Measurements from ENCODE around the gene NRAS.

NRAS gene

DNA sequence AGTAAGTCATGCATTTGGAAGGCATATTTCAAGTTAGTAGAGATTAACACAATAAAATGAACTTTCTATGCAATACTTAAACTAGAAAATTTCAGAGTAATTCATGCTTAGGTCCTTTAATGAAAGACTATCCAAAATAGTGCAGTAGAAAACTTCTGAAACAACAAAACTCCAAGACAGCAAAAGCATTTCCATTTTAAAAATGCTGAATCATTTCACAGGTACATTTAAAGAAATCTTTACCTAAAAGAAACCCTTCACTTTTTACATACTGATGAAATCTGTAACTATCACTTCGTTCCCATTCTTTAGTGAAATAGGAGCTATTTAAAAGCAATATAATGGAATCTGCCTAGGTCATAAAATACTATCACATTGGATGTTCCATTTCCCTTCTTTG is 23.8 kb upstream of the NRAS start:
- H3K4me3 ChIP-seq = no peak overlapping the region
- no peak overlapping the region for H3K9ac ChIP-seq
- peaks cover 89 to 100% (median 100%) of the 10 kb centered on the region in 11 experiments for H4K20me1 ChIP-seq
- peaks cover 0 to 9% (median 0%) of the 10 kb centered on the region in 10 experiments; a peak in 8 of 20 replicates for H3K4me1 ChIP-seq
- no peak for TF ChIP-seq Cebpa-rat (IDR thresholded peaks at IDR 0.05)
- peaks cover 93 to 100% (median 99%) of the 10 kb centered on the region in 11 experiments for H3K36me3 ChIP-seq
- H3K27me3 ChIP-seq = no peaks in the 10 kb centered on the region
- no peak overlapping the region for H3K27ac ChIP-seq
- H3K9me3 ChIP-seq (replicated peaks in 1 of 11) = no peaks in the 10 kb centered on the region
- no peak overlapping the region for H3K4me2 ChIP-seq

- Histone ChIP-seq H3K27ac (no peak overlapping the region), H3K36me3 (peaks cover 98 to 100% (median 100%) of the 10 kb centered on the region in 11 experiments), H3K4me2 (no peak overlapping the region), H3K4me1 (no peaks in the 10 kb centered on the region), H3K4me3 (no peak overlapping the region), H3K9me3 (replicated peaks in 1 of 11) (no peaks in the 10 kb centered on the region), H4K20me1 (peaks cover 68 to 100% (median 81%) of the 10 kb centered on the region in 11 experiments), H3K9ac (no peak overlapping the region), H3K27me3 (no peaks in the 10 kb centered on the region)
- TF ChIP-seq Cebpa-rat (IDR thresholded peaks at IDR 0.05) = no peak
Measured at GRCh38 chr1:114737314-114737849, 20.8 kb upstream of the NRAS start.

- Histone ChIP-seq H3K27ac (no peak overlapping the region), H3K9me3 (replicated peaks in 1 of 11) (no peaks in the 10 kb centered on the region), H4K20me1 (peaks cover 55 to 98% (median 75%) of the 10 kb centered on the region in 11 experiments; a peak in 21 of 22 replicates), H3K4me3 (no peak overlapping the region), H3K4me1 (no peaks in the 10 kb centered on the region), H3K9ac (no peak overlapping the region), H3K36me3 (peaks cover 99 to 100% (median 100%) of the 10 kb centered on the region in 11 experiments), H3K27me3 (no peaks in the 10 kb centered on the region), H3K4me2 (no peak overlapping the region)
- TF ChIP-seq Cebpa-rat (IDR thresholded peaks at IDR 0.05) = no peak
Measured at GRCh38 chr1:114735479-114735878, 18.9 kb upstream of the NRAS start.

DNA sequence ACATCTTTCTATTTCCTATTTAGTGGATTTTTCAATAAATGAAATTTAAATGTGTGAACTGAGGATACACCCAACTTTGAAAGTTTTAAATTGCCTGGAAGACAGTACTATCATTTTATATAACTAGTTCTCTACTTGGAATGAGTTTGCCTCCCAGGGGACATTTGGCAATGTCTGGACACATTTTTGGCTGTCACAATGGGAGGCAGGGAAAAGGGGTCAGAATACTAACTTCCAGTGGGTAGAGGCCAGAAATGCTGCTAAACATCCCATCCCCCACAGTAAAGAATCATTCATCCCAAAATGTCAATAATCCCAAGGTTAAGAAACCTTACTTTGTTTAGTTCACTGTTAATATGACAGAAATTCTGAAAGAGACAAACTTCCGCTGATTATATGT is 13.2 kb upstream of the NRAS start:
- Histone ChIP-seq H3K4me2 (no peak overlapping the region), H4K20me1 (peaks cover 31 to 91% (median 62%) of the 10 kb centered on the region in 11 experiments; a peak in 21 of 22 replicates), H3K9ac (no peak overlapping the region), H3K27me3 (no peaks in the 10 kb centered on the region), H3K27ac (no peak overlapping the region), H3K4me3 (no peak overlapping the region), H3K4me1 (no peaks in the 10 kb centered on the region), H3K9me3 (replicated peaks in 1 of 11) (no peaks in the 10 kb centered on the region), H3K36me3 (peaks cover 99 to 100% (median 100%) of the 10 kb centered on the region in 11 experiments)
- no peak for TF ChIP-seq Cebpa-rat (IDR thresholded peaks at IDR 0.05)

DNA sequence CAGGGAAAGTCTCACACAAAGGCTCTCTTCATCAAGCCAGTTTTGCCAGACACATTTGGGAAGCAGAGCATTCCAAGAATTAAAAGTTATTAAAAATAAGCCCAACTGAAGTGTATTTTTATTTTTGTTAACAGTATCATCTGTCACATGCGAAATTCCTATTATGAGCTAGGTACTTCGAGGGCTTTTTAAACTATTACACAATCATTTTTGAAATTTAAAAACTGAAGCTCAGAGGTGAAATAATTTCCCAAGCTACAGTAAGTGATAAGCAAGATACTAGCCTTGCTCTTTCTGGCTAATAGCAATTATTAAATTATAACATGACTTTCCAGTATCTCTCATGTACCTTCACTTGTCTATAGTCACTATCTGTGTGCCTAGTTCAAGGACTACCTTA is 12.0 kb upstream of the NRAS start:
- peaks cover 32 to 86% (median 57%) of the 10 kb centered on the region in 11 experiments; a peak in 21 of 22 replicates for H4K20me1 ChIP-seq
- peak in 1 of 11 experiments; percentile 36; a peak in 1 of 22 replicates for TF ChIP-seq Cebpa-rat (IDR thresholded peaks at IDR 0.05)
- H3K4me3 ChIP-seq = no peak overlapping the region
- H3K4me1 ChIP-seq = no peaks in the 10 kb centered on the region
- H3K27me3 ChIP-seq = no peaks in the 10 kb centered on the region
- H3K27ac ChIP-seq = no peak overlapping the region
- H3K36me3 ChIP-seq = peaks cover 99 to 100% (median 100%) of the 10 kb centered on the region in 11 experiments
- H3K9ac ChIP-seq = no peak overlapping the region
- no peak overlapping the region for H3K4me2 ChIP-seq
- no peaks in the 10 kb centered on the region for H3K9me3 ChIP-seq (replicated peaks in 1 of 11)

DNA sequence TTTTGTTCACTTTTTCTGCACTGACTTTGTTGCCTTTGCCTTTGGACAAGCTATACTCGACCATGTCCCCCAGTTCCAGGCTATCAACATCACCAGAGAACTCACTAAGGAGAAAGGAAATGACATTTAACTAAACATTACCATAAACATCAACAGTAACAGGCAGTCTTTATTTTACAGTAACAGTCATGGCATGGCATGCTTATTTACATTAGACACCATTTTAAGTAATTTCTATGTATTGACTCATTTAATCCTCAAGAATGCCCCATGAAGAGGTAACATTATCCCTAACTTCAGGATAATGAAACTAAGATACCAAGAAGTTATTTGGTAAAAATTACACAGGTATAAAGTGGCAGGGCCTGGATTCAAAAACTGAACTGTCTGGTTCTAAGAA is 8.7 kb upstream of the NRAS start:
- H3K27me3 ChIP-seq = no peaks in the 10 kb centered on the region
- H3K4me2 ChIP-seq = no peak overlapping the region
- no peaks in the 10 kb centered on the region for H3K4me1 ChIP-seq
- H4K20me1 ChIP-seq = peaks cover 30 to 76% (median 56%) of the 10 kb centered on the region in 11 experiments; a peak in 20 of 22 replicates
- no peak overlapping the region for H3K4me3 ChIP-seq
- TF ChIP-seq Cebpa-rat (IDR thresholded peaks at IDR 0.05) = no peak
- no peaks in the 10 kb centered on the region for H3K9me3 ChIP-seq (replicated peaks in 1 of 11)
- H3K36me3 ChIP-seq = peaks cover 100% of the 10 kb centered on the region in 11 experiments
- no peak overlapping the region for H3K27ac ChIP-seq
- H3K9ac ChIP-seq = no peak overlapping the region

GRCh38 chr1:114723915-114724314 is 7.3 kb upstream of the NRAS start:
- H3K27me3 ChIP-seq = no peaks in the 10 kb centered on the region
- no peak overlapping the region for H3K9ac ChIP-seq
- no peak overlapping the region for H3K4me2 ChIP-seq
- no peaks in the 10 kb centered on the region for H3K9me3 ChIP-seq (replicated peaks in 1 of 11)
- H3K4me1 ChIP-seq = no peaks in the 10 kb centered on the region
- H3K36me3 ChIP-seq = peaks cover 100% of the 10 kb centered on the region in 11 experiments
- no peak overlapping the region for H3K27ac ChIP-seq
- H4K20me1 ChIP-seq = peaks cover 20 to 63% (median 43%) of the 10 kb centered on the region in 11 experiments; a peak in 20 of 22 replicates
- TF ChIP-seq Cebpa-rat (IDR thresholded peaks at IDR 0.05) = no peak
- H3K4me3 ChIP-seq = no peak overlapping the region

GRCh38 chr1:114723457-114723856 is 6.9 kb upstream of the NRAS start:
- peaks cover 16 to 59% (median 39%) of the 10 kb centered on the region in 11 experiments; a peak in 20 of 22 replicates for H4K20me1 ChIP-seq
- H3K4me3 ChIP-seq = no peak overlapping the region
- H3K27ac ChIP-seq = no peak overlapping the region
- no peak for TF ChIP-seq Cebpa-rat (IDR thresholded peaks at IDR 0.05)
- no peaks in the 10 kb centered on the region for H3K27me3 ChIP-seq
- no peak overlapping the region for H3K9ac ChIP-seq
- no peak overlapping the region for H3K4me2 ChIP-seq
- no peaks in the 10 kb centered on the region for H3K4me1 ChIP-seq
- peaks cover 100% of the 10 kb centered on the region in 11 experiments for H3K36me3 ChIP-seq
- no peaks in the 10 kb centered on the region for H3K9me3 ChIP-seq (replicated peaks in 1 of 11)

DNA sequence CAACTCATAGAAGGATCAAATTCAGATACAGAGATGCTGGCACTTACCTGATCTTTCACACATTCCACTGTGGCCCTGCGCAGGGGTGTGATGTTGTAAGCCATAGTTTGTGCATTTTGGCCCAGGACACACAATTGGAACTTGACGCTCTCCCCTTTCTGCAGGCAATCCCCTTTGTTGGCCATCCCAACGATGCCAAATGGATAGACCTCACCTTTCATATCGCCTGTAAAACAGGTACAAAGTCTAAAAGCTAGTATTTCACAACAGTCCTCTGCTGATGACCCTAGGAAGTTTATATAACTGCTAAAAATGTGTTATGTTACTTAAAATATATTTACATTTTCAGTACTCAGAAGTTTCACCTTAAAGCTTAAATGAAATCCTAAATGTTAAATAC is 3.9 kb upstream of the NRAS start:
- H3K4me3 ChIP-seq = no peak overlapping the region
- H3K9ac ChIP-seq = no peak overlapping the region
- H3K4me1 ChIP-seq = peaks cover 5 to 13% (median 9%) of the 10 kb centered on the region in 10 experiments
- no peaks in the 10 kb centered on the region for H3K27me3 ChIP-seq
- peaks cover 82 to 92% (median 86%) of the 10 kb centered on the region in 11 experiments for H3K36me3 ChIP-seq
- H4K20me1 ChIP-seq = peaks cover 0 to 30% (median 22%) of the 10 kb centered on the region in 11 experiments; a peak in 13 of 22 replicates
- TF ChIP-seq Cebpa-rat (IDR thresholded peaks at IDR 0.05) = no peak
- no peak overlapping the region for H3K4me2 ChIP-seq
- H3K9me3 ChIP-seq (replicated peaks in 1 of 11) = no peaks in the 10 kb centered on the region
- no peak overlapping the region for H3K27ac ChIP-seq

DNA sequence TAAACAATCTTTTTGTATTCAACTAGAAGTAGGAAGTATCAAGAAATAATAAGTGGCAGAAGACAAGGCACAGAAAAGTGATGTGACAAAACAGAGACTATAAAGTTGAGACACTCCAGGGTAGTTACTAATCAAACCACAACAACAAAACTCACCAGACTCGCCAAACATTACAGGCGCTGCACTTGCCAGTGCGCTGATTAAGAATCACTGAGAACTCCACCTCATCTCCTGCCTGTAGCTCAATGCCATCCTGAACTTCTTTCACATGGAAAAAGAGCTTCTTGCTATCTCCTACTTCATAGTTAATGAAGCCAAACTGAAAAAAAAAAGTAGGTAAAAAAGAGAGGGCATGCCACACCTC is 2.8 kb upstream of the NRAS start:
- H3K9ac ChIP-seq = no peak overlapping the region
- peaks cover 0 to 28% (median 19%) of the 10 kb centered on the region in 11 experiments; a peak in 8 of 22 replicates for H4K20me1 ChIP-seq
- no peaks in the 10 kb centered on the region for H3K27me3 ChIP-seq
- peaks cover 78 to 92% (median 84%) of the 10 kb centered on the region in 11 experiments for H3K36me3 ChIP-seq
- H3K4me3 ChIP-seq = no peak overlapping the region
- TF ChIP-seq Cebpa-rat (IDR thresholded peaks at IDR 0.05) = no peak
- H3K27ac ChIP-seq = no peak overlapping the region
- H3K4me1 ChIP-seq = peaks cover 13 to 22% (median 16%) of the 10 kb centered on the region in 10 experiments
- H3K9me3 ChIP-seq (replicated peaks in 1 of 11) = no peaks in the 10 kb centered on the region
- no peak overlapping the region for H3K4me2 ChIP-seq
